OCI-LY3 (cell line): ENCODE measurements around the gene LOXL1.

ENCODE experiments used
- CTCF ChIP-seq: fragments of 200-600, 300-600 bp; sonication (generic); IDR thresholded peaks from 2 replicates; pipeline ENCODE4 v1.5.1; 2014; ENCODE audit warnings: antibody characterized with exemption, low read length, low read depth
- EZH2phosphoT487 ChIP-seq: fragments of 200-600 bp; shearing (Covaris generic); IDR thresholded peaks from 2 replicates; pipeline ENCODE4 v1.6.1; 2018; ENCODE audit warnings: antibody characterized with exemption, mixed run types, low read depth

GRCh38 chr15:73981761-73982221 lies 55.5 kb downstream of the LOXL1 start:
- no peak for TF ChIP-seq CTCF
- TF ChIP-seq EZH2phosphoT487, result no peak
